Measurements from ENCODE around the gene PEX3. TPM values are rescaled to one million over a fixed set of nuclear protein-coding genes. Genes with fewer than 3 reads are reported as not detected.

PEX3 gene
- total RNA-seq, 1 experiment from 2014 or later = 13.5 TPM

- TF ChIP-seq CREM (CRISPR knock-in tag; IDR thresholded peaks at IDR 0.05) (no peak), HMGA2 (CRISPR knock-in tag; IDR thresholded peaks at IDR 0.05) (no peak), TEAD4 (CRISPR knock-in tag; IDR thresholded peaks at IDR 0.05) (no peak), NR3C1 (CRISPR knock-in tag; conservative IDR thresholded peaks at IDR 0.05; ENCODE audit: low read depth) (no peak), ZNF121 (CRISPR knock-in tag; IDR thresholded peaks at IDR 0.05) (no peak), TP53 (CRISPR knock-in tag; IDR thresholded peaks at IDR 0.05) (no peak), GRHL2 (CRISPR knock-in tag; IDR thresholded peaks at IDR 0.05; ENCODE audit: insufficient replicate concordance, severe bottlenecking) (no peak), TEAD1 (CRISPR knock-in tag; IDR thresholded peaks at IDR 0.05) (no peak), EMX1 (CRISPR knock-in tag; IDR thresholded peaks at IDR 0.05) (no peak), MLX (CRISPR knock-in tag; IDR thresholded peaks at IDR 0.05) (no peak), AFF4 (CRISPR knock-in tag; IDR thresholded peaks at IDR 0.05; ENCODE audit: borderline replicate concordance) (no peak), JUN (CRISPR knock-in tag; IDR thresholded peaks at IDR 0.05) (no peak), AR (CRISPR knock-in tag; IDR thresholded peaks at IDR 0.05) (no peak), ZNF232 (CRISPR knock-in tag; IDR thresholded peaks at IDR 0.05) (no peak), IRF2 (CRISPR knock-in tag; IDR thresholded peaks at IDR 0.05; ENCODE audit: borderline replicate concordance, low read depth) (no peak), PRRX2 (CRISPR knock-in tag; IDR thresholded peaks at IDR 0.05) (no peak), KAT7 (CRISPR knock-in tag; IDR thresholded peaks at IDR 0.05; ENCODE audit: borderline replicate concordance) (no peak), SMAD3 (CRISPR knock-in tag; IDR thresholded peaks at IDR 0.05; ENCODE audit: borderline replicate concordance) (no peak), ERG (CRISPR knock-in tag; IDR thresholded peaks at IDR 0.05) (no peak)
- Mint-ChIP-seq H3K27ac (no peak overlapping the region), H3K4me1 (no peaks in the 10 kb centered on the region), H3K9me3 (no peaks in the 10 kb centered on the region), H3K4me3 (no peak overlapping the region), H3K36me3 (peaks cover 24% of the 10 kb centered on the region), H3K27me3 (ENCODE audit: low read depth) (no peaks in the 10 kb centered on the region)
- no peak for ATAC-seq
- DNase-seq (ENCODE audit: low spot score) = no peak
- POLR2A ChIA-PET = no interaction called here
- CTCF ChIA-PET = no interaction called here
Observed at GRCh38 chr6:143432588-143432987, 18.0 kb upstream of the PEX3 start.

- no peak overlapping the region for H3K27ac Mint-ChIP-seq
- H3K4me1 Mint-ChIP-seq = peaks cover 10% of the 10 kb centered on the region
- DNase-seq (ENCODE audit: low spot score) = no peak
- POLR2A ChIA-PET = no interaction called here
- peaks cover 31% of the 10 kb centered on the region for H3K36me3 Mint-ChIP-seq
- no peak overlapping the region for H3K4me3 Mint-ChIP-seq
- CTCF ChIA-PET = no interaction called here
- ATAC-seq = no peak
- H3K27me3 Mint-ChIP-seq (ENCODE audit: low read depth) = no peaks in the 10 kb centered on the region
- H3K9me3 Mint-ChIP-seq = no peaks in the 10 kb centered on the region
- TF ChIP-seq USF1 (CRISPR knock-in tag; IDR thresholded peaks at IDR 0.05) = no peak
- no peak for TF ChIP-seq ZBTB43 (CRISPR knock-in tag; IDR thresholded peaks at IDR 0.05)
- TF ChIP-seq NFATC4 (CRISPR knock-in tag; IDR thresholded peaks at IDR 0.05) = no peak
- TF ChIP-seq ATF3 (CRISPR knock-in tag; conservative IDR thresholded peaks at IDR 0.05) = no peak
Observed at GRCh38 chr6:143441010-143441409, 9.6 kb upstream of the PEX3 start.

All from WTC11 (cell line).